K562 (cell line): ENCODE data around the gene CDHR2. TPM values are rescaled to one million over a fixed set of nuclear protein-coding genes. Genes with fewer than 3 reads are reported as not detected.

Experiments
- ATF1 ChIP-seq, 2 experiments: fragments of 450-650 bp in 1 of 2; IDR thresholded peaks; 2 replicates each; pipeline ENCODE4 v1.6.1; 2016; ENCODE audit warnings: missing compliant biosample characterization in 1 of 2, missing genetic modification characterization in 1 of 2
- ATF2 ChIP-seq: sonication (generic); formaldehyde crosslinking; IDR thresholded peaks from 2 replicates; pipeline ENCODE4 v1.8.1; 2022; ENCODE audit warnings: missing genetic modification reagents
- CREBBP ChIP-seq: IDR thresholded peaks from one replicate; pipeline ENCODE4 v1.6.1; 2012; ENCODE audit warnings: low read depth, mild to moderate bottlenecking, control low read depth, inconsistent platforms, low read length
- CTCFL ChIP-seq: IDR thresholded peaks from 2 replicates; pipeline ENCODE4 v1.6.1; 2011; ENCODE audit warnings: borderline replicate concordance, low read depth, mild to moderate bottlenecking, moderate library complexity, low read length; ENCODE audit not compliant: insufficient read depth, poor library complexity, severe bottlenecking
- MAZ ChIP-seq, 2 experiments: fragments of 450-650 bp in 1 of 2; sonication (generic) in 1 of 2; formaldehyde crosslinking; IDR thresholded peaks in 1 of 2; conservative IDR thresholded peaks in 1 of 2; 2 replicates each; pipeline versions ENCODE4 v1.4.0 to v1.5.0; 2020; ENCODE audit warnings: mild to moderate bottlenecking in 1 of 2, missing genetic modification reagents in 1 of 2
- PHF8 ChIP-seq: fragments of 200-600 bp; sonication (generic); IDR thresholded peaks from 2 replicates; pipeline ENCODE4 v1.6.1; 2012; ENCODE audit warnings: mixed run types, mild to moderate bottlenecking, inconsistent platforms, low read length, moderate library complexity, borderline replicate concordance
- SFPQ ChIP-seq: fragments of 200-400 bp; formaldehyde crosslinking; IDR thresholded peaks from 2 replicates; pipeline ENCODE4 v1.6.1; 2017; ENCODE audit warnings: mild to moderate bottlenecking, low read depth, low read length, moderate library complexity
- ZSCAN29 ChIP-seq: fragments of 450-650 bp; IDR thresholded peaks from 2 replicates; pipeline ENCODE4 v1.6.1; 2017
- polyA plus RNA-seq, 8 experiments: library from polyadenylated mRNA; depleted of rRNA in 4 of 8; stranded (reverse) in 5 of 8; unstranded in 3 of 8; fragments of >200 nt; fragmentation: Nextera tagmentation in 2 of 8; fragmentation: Illumina TruSeq in 1 of 8; extraction: Ambion mirVana in 2 of 8; extraction: Trizol in 1 of 8; gene quantifications; 2 replicates each; pipeline versions ENCODE4 v1.2.1 to v1.2.3, GENCODE V29; 2011 to 2014; ENCODE audit warnings: inconsistent platforms in 1 of 8, missing spikeins in 1 of 8
- total RNA-seq, 7 experiments: library from RNA; depleted of rRNA in 6 of 7; stranded (reverse); fragments of >200 nt in 6 of 7; fragmentation: Illumina TruSeq in 2 of 7; extraction: Trizol in 2 of 7; gene quantifications; 2 replicates each; pipeline versions ENCODE4 v1.2.1 to v1.2.3, GENCODE V29; 2011 to 2021; ENCODE audit warnings: low replicate concordance in 1 of 7
- TF ChIP-seq, protein P1 (sequence below), 2 experiments: fragments of 450-650 bp; formaldehyde crosslinking in 1 of 2; IDR thresholded peaks; 2 replicates each; pipeline versions ENCODE4 v1.4.0 to v1.6.1; 2014 to 2020; ENCODE audit warnings: mild to moderate bottlenecking in 2 of 2, borderline replicate concordance in 1 of 2, low read depth in 1 of 2
- TF ChIP-seq, protein P2 (sequence below): fragments of 450-650 bp; formaldehyde crosslinking; IDR thresholded peaks from 2 replicates; pipeline ENCODE4 v1.4.0; 2022; ENCODE audit warnings: mild to moderate bottlenecking, moderate library complexity

CDHR2 gene
- total and polyA plus RNA-seq, 9 of the 15 experiments (the other 6 are each of a cell fraction or from before 2014, with no cell fraction given) = 0.01 to 0.62 (median 0.09) TPM; not detected in 2

DNA sequence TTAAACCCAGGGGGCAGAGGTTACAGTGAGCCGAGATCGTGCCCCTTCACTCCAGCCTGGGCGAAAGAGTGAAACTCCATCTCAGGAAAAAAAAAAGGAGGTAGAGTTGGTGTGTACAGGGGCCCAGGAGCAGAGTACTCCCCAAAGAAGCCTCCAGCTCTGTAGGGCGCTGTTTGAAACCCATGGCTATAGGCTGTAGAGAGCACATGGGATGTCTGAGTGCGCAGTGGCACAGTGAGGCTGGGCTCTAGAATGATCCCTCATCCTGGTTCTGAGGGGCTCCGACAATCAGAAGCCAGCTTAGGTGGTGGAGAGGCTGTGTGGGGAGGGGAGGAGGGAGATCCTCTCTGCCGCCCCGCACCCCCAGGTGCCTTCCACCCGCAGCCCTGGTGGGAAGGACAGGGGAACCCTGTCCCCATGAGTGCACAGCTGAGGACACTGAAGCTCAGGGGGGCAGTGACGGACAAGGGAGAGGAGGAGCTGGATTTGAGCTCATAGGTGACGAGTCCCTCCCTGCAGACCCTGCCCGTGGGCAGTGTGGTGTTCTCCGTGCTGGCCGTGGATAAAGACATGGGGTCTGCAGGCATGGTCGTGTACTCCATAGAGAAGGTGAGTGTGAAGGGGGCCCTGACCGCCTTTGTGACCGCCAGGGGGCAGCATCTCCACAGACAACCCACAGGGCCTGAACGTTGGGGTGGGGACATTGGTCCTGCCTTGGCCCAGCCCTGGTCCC, 24.6 kb downstream of the CDHR2 start (continued):
- TF ChIP-seq, protein P1, sequence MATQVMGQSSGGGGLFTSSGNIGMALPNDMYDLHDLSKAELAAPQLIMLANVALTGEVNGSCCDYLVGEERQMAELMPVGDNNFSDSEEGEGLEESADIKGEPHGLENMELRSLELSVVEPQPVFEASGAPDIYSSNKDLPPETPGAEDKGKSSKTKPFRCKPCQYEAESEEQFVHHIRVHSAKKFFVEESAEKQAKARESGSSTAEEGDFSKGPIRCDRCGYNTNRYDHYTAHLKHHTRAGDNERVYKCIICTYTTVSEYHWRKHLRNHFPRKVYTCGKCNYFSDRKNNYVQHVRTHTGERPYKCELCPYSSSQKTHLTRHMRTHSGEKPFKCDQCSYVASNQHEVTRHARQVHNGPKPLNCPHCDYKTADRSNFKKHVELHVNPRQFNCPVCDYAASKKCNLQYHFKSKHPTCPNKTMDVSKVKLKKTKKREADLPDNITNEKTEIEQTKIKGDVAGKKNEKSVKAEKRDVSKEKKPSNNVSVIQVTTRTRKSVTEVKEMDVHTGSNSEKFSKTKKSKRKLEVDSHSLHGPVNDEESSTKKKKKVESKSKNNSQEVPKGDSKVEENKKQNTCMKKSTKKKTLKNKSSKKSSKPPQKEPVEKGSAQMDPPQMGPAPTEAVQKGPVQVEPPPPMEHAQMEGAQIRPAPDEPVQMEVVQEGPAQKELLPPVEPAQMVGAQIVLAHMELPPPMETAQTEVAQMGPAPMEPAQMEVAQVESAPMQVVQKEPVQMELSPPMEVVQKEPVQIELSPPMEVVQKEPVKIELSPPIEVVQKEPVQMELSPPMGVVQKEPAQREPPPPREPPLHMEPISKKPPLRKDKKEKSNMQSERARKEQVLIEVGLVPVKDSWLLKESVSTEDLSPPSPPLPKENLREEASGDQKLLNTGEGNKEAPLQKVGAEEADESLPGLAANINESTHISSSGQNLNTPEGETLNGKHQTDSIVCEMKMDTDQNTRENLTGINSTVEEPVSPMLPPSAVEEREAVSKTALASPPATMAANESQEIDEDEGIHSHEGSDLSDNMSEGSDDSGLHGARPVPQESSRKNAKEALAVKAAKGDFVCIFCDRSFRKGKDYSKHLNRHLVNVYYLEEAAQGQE (IDR thresholded peaks at IDR 0.05; ENCODE audit: borderline replicate concordance) = peak; percentile 85
- TF ChIP-seq, protein P1 (CRISPR knock-in tag; IDR thresholded peaks at IDR 0.05; ENCODE audit: low read depth) = no peak
- TF ChIP-seq ZSCAN29 (no peak), CTCFL (peak; percentile 33), ATF2 (CRISPR knock-in tag) (no peak), PHF8 (no peak), CREBBP (no peak), ATF1 (CRISPR knock-in tag; IDR thresholded peaks at IDR 0.05) (no peak), ATF1 (tag; IDR thresholded peaks at IDR 0.05) (no peak), MAZ (CRISPR knock-in tag; conservative IDR thresholded peaks at IDR 0.05 in 1 of 2, IDR thresholded peaks at IDR 0.05 in 1 of 2) (peak in 1 of 2 experiments; percentile 50; a peak in 1 of 4 replicates), SFPQ (no peak)
- TF ChIP-seq, protein P2, sequence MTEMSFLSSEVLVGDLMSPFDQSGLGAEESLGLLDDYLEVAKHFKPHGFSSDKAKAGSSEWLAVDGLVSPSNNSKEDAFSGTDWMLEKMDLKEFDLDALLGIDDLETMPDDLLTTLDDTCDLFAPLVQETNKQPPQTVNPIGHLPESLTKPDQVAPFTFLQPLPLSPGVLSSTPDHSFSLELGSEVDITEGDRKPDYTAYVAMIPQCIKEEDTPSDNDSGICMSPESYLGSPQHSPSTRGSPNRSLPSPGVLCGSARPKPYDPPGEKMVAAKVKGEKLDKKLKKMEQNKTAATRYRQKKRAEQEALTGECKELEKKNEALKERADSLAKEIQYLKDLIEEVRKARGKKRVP (CRISPR knock-in tag) = no peak
